ENCODE results near the gene NPTXR.

Gene NPTXR

DNA sequence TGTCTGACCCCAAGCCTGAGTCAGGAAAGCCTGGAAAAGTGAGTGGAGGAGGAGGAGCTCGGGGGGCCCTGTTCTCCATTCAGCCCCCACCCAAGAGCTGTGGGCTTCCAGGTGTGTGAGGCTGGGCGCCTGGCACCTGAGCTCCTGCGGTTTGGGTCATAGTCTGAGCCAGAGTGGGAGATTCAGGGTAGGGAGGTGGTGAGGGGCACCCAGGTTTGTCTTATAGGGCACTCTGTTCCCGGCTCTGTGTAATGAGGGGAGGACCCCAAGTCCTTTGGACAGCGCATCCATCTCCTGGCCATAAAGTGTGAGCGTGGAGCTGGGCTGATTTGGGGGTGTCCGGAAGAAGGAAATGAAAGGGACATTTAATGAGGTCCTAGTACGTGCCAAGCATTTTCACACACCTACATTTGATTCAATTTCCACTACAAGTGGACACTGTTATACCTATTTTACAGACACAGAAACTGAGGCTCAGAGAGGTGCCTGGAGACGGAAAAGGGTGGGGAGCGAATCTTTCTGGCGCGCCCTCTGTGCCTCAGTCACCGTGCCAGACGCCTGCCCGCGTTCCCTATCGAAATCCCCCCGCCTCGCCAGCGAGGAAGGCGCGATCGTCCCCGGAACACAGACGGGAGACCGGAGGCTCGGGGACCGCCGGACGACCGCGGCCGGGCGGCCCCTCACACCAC lies 1.2 kb downstream of the NPTXR start:
- TF ChIP-seq TAF1 (IDR thresholded peaks at IDR 0.05; ENCODE audit: borderline replicate concordance, insufficient read depth, low read length) (no peak), SIN3A (IDR thresholded peaks at IDR 0.05; ENCODE audit: borderline replicate concordance, insufficient read depth, low read length) (no peak), POLR2AphosphoS5 (IDR thresholded peaks at IDR 0.05; ENCODE audit: low read depth, low read length) (no peak)

DNA sequence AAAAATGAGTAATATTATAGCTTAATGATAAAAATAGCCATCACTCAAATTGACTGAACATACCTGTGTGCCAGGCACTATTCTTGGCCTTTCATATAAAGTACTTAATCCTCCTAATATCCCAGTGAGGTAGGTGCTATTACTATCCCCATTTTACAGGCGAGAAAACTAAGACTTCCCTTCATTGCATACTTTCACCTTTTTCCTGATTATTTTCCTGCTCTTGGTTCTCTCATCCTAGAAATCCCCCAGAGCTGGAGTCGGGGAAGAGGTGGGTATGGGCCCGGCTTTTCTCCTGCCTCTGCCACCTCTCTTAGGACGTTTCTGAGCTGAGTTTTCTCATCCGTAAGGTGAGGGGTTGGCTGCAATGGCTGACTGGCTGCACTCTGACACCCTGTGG lies 2.2 kb downstream of the NPTXR start:
- TF ChIP-seq SIN3A (IDR thresholded peaks at IDR 0.05; ENCODE audit: borderline replicate concordance, insufficient read depth, low read length) = no peak
- TF ChIP-seq TAF1 (IDR thresholded peaks at IDR 0.05; ENCODE audit: borderline replicate concordance, insufficient read depth, low read length) = no peak
- no peak for TF ChIP-seq POLR2AphosphoS5 (IDR thresholded peaks at IDR 0.05; ENCODE audit: low read depth, low read length)
- no peak for TF ChIP-seq FOXP2 (optimal IDR thresholded peaks at IDR 0.05; ENCODE audit: borderline replicate concordance, extremely low read depth, extremely low read length, insufficient read depth)
- TF ChIP-seq, protein P1, sequence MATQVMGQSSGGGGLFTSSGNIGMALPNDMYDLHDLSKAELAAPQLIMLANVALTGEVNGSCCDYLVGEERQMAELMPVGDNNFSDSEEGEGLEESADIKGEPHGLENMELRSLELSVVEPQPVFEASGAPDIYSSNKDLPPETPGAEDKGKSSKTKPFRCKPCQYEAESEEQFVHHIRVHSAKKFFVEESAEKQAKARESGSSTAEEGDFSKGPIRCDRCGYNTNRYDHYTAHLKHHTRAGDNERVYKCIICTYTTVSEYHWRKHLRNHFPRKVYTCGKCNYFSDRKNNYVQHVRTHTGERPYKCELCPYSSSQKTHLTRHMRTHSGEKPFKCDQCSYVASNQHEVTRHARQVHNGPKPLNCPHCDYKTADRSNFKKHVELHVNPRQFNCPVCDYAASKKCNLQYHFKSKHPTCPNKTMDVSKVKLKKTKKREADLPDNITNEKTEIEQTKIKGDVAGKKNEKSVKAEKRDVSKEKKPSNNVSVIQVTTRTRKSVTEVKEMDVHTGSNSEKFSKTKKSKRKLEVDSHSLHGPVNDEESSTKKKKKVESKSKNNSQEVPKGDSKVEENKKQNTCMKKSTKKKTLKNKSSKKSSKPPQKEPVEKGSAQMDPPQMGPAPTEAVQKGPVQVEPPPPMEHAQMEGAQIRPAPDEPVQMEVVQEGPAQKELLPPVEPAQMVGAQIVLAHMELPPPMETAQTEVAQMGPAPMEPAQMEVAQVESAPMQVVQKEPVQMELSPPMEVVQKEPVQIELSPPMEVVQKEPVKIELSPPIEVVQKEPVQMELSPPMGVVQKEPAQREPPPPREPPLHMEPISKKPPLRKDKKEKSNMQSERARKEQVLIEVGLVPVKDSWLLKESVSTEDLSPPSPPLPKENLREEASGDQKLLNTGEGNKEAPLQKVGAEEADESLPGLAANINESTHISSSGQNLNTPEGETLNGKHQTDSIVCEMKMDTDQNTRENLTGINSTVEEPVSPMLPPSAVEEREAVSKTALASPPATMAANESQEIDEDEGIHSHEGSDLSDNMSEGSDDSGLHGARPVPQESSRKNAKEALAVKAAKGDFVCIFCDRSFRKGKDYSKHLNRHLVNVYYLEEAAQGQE (IDR thresholded peaks at IDR 0.05; ENCODE audit: insufficient read depth in 1 of 2, low read depth in 2 of 2, low read length in 2 of 2) = no peak

DNA sequence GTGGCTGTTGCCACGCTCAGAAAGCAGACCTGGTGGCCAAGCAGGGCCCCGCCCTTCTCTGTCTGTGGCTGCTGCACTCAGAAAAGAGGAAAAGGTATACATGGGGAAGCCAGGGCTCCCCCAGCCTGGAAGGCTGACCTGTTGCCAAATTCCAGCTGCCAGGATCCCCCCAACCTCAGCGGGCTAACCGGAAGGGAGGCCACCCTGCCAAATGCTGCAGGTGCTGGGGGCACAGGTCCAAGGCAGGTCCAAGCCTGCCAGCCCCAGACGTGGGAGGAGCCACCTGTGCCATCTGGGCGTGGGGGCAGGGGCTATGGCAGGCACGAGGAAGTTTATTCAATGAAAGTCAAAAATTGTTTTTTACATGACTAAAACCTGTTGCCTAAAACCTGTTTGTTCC lies 2.6 kb downstream of the NPTXR start:
- no peak for TF ChIP-seq POLR2AphosphoS5 (IDR thresholded peaks at IDR 0.05; ENCODE audit: low read depth, low read length)

DNA sequence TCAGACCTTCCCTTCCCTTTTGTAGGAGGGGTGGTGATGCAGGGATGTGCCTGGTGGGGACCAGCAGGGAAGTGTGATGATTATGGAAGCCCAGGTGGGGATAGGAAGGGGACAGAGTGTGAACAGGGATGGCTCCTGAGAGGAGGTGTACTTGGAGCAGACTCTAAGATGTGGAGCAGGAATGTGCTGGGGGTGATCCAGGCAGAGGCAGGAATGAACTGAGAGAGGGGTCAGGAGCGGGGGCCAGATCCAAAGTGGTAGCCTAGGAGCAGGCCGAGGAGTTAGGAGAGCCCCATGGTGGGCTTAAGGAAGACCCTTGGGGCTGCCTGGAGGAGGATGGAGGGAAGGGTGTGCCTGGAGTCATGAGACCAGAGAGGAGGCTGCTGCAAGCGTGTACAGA lies 3.7 kb downstream of the NPTXR start:
- no peak for TF ChIP-seq SIN3A (IDR thresholded peaks at IDR 0.05; ENCODE audit: borderline replicate concordance, insufficient read depth, low read length)
- no peak for TF ChIP-seq FOXP2 (optimal IDR thresholded peaks at IDR 0.05; ENCODE audit: borderline replicate concordance, extremely low read depth, extremely low read length, insufficient read depth)
- TF ChIP-seq POLR2AphosphoS5 (IDR thresholded peaks at IDR 0.05; ENCODE audit: low read depth, low read length) = no peak
- TF ChIP-seq, protein P1 (IDR thresholded peaks at IDR 0.05; ENCODE audit: insufficient read depth in 1 of 2, low read depth in 2 of 2, low read length in 2 of 2) = no peak
- no peak for TF ChIP-seq TAF1 (IDR thresholded peaks at IDR 0.05; ENCODE audit: borderline replicate concordance, insufficient read depth, low read length)

DNA sequence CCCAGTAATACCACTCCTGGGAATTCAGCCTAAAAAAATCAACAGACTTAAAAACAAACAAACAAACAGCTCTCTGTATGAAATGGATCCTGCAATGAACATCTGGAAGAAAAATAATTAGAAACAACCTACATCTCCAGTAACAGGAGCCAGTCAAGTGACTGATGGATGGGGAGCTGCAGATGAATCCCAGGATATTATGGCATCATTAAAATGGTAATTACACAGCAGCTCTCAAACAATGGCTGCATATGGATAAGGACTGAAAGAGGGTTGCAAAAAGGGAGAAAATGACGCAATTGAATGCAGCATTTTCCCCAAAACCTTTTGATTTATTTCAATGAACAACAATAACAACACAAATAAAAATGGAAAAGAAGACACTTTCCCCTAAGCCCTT lies 4.1 kb downstream of the NPTXR start:
- TF ChIP-seq POLR2AphosphoS5 (IDR thresholded peaks at IDR 0.05; ENCODE audit: low read depth, low read length) = no peak
- no peak for TF ChIP-seq SIN3A (IDR thresholded peaks at IDR 0.05; ENCODE audit: borderline replicate concordance, insufficient read depth, low read length)

DNA sequence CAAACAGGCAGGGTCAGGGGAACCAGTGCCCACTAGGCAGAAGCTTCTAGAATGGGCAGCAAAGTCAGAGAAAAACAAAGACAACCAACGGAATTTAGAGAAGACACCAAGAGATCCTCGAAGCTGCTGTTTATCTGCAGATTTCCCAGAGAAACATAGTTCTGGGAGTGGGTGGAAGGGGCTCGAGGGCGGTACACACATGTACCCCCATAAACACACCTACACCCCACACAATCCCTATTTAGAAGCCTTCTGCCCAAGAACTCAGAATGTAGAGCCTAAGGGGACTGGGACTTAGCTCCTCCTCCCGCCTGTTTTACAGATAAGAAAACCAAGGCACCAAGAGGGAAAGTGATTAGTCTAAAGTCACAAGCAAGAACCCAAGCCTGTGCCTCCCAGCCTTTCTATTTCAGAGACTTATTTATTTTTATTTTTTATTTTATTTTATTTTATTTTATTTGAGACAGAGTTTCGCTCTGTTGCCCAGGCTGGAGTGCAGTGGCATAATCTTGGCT lies 6.4 kb downstream of the NPTXR start:
- TF ChIP-seq POLR2AphosphoS5 (IDR thresholded peaks at IDR 0.05; ENCODE audit: low read depth, low read length) (no peak), SIN3A (IDR thresholded peaks at IDR 0.05; ENCODE audit: borderline replicate concordance, insufficient read depth, low read length) (no peak), TAF1 (IDR thresholded peaks at IDR 0.05; ENCODE audit: borderline replicate concordance, insufficient read depth, low read length) (no peak), FOXP2 (optimal IDR thresholded peaks at IDR 0.05; ENCODE audit: borderline replicate concordance, extremely low read depth, extremely low read length, insufficient read depth) (no peak)

DNA sequence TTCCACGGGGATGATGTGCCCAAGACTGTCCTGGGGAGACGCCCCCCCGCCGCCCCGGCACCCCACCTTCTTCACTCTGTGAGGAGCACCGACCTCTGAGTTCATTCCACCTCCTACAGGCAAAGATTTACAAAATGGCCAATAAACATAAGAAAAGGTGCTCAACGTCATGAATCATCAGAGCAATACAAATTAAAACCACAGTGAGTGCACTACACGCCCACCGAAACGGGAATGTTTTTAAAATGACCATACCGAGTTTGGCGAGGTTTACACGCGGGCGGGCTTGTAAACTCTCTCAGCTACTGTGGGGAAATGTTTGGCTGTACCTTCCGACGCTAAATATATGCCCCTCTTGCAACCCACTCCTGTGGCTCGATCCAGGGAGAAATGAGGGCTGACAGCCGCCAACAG lies 7.9 kb downstream of the NPTXR start:
- TF ChIP-seq, protein P1 (IDR thresholded peaks at IDR 0.05; ENCODE audit: insufficient read depth in 1 of 2, low read depth in 2 of 2, low read length in 2 of 2) = no peak
- TF ChIP-seq FOXP2 (optimal IDR thresholded peaks at IDR 0.05; ENCODE audit: borderline replicate concordance, extremely low read depth, extremely low read length, insufficient read depth) = no peak
- no peak for TF ChIP-seq POLR2AphosphoS5 (IDR thresholded peaks at IDR 0.05; ENCODE audit: low read depth, low read length)
- no peak for TF ChIP-seq TAF1 (IDR thresholded peaks at IDR 0.05; ENCODE audit: borderline replicate concordance, insufficient read depth, low read length)
- no peak for TF ChIP-seq SIN3A (IDR thresholded peaks at IDR 0.05; ENCODE audit: borderline replicate concordance, insufficient read depth, low read length)

Data from PFSK-1 (cell line).